ENCODE measurements around the gene TXNDC17.
"Not testable (repeated sequence)": the region's sequence is repeated elsewhere in the genome, so short reads cannot be mapped to it uniquely, and the experiment has no call there.

TXNDC17 gene

DNA sequence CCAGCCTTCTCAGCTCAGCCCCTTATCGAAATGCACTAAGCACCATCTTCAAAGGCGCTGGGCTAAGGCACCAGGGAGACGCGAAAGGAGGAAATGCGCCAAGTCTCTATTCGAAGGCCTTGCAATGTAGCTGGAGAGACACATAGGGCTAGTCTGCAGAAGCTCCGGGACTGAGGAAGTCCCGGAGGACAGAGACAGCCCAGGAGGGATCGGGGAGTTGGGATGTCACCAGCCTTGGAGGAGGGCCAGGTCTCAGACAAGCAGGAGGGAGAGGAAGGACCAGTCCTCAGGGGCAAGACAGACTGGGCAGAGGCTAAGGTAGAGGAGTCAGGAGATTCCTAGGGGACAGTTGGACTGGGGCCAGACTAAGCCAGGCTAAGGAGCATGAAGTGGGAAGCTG, 19.2 kb downstream of the TXNDC17 start:
- no peak for DNase-seq (ENCODE audit: low read depth in 2 of 2)

DNA sequence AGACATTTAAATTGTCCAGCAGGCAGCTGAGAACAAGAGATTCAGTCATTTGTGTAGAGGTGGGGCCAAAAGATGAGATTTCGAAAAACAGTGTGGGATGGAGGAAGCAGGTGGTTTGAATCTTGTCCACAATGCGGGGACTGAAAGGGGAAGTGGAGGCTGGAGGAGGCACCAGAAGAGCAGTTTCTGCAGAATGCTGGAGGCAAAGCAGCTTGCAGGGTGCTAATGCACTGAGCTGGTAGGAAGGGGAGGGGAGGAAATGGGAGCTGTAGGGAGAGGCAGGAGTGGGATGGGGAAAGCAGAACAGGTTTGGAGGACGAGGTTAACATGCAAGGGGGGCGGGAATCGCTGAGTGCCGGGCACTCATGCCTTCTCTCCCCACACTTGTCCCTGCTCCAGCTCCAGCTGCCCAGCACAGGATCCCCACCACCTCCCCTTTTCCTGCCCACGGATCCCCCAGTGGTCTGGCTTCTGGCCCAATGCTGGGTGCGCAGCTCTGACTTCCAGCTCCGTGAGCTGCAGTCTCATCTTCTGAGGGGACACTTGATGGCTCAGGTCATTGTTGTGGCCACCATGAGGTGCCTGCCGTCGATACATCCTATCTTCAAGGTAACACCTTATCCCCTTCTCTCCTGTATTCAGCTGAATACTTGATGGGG, 20.1 kb downstream of the TXNDC17 start:
- DNase-seq (ENCODE audit: low read depth in 2 of 2), result no peak

DNA sequence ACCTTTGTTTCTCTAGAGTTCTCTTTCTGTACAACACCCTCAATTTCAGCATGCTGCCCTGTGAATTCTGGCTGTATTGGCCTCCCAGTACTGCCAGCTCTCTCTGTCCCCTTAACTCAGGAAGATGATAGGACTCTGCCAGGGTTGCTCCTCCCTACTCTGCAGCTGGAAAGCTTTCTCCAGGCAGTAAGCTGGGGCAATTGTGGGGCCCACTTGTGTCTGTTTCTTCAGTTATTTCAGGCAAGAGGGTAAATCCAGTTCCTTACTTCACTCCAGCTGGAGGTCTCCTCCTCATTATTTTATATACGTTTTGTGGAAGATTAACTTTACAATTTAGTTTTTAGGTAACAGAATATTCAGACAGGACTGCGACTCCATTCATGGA, 20.6 kb downstream of the TXNDC17 start:
- DNase-seq (ENCODE audit: low read depth in 2 of 2), result no peak

DNA sequence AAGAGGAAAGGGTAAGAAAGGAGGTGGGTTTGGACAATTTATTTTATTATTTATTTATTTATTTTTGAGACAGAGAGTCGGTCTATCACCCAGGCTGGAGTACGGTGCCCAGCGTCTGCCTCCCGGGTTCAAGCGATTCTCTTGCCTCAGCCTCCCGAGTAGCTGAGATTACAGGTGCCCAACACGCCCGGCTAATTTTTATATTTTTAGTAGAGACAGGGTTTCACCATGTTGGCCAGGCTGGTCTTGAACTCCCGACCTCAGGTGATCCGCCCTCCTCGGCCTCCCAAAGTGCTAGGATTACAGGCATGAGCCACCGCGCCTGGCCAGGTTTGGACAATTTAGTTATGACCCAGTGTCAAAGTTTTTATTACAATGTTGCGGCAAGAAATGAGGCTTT, 22.3 kb downstream of the TXNDC17 start:
- DNase-seq (ENCODE audit: low read depth in 2 of 2), result not testable (repeated sequence)

DNA sequence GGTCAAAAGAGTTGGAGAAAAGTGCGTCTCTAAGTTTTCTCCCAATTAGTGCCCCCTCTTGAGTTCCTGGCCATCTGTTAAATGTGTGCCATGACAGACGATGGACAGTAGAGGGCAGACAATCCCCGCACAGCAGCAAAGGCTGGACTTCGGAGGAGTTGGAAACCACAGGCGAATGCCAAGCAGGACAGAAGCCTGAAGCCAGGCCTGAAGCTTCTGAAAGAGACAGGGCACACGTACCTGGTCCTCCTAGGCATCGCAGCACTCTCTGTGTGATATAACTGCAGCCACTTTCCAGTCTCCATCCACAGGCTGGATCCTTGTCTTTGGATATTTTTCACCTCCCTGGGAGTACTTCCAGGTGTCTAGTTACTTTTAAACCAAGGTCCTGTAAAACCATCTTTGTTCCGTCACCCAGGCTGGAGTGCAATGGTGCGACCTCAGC, 25.2 kb downstream of the TXNDC17 start:
- DNase-seq (ENCODE audit: low read depth in 2 of 2), result no peak

DNA sequence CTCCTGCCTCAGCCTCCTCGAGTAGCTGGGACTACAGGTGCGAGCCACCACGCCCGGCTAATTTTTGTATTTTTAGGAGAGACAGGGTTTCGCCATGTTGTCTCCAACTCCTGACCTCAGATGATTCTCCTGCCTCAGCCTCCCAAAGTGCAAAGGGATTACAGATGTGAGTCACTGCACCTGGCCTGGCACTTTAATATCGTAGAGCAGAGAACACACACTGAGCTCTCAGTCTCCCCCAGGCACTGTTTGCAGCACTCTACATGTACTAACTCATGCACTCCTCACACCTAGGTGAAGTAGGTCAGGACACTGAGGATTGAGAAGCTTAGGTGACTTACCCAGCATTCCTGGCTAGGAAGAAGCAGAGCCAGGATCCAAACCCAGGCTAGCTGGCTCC, 25.7 kb downstream of the TXNDC17 start:
- no peak for DNase-seq (ENCODE audit: low read depth in 2 of 2)

DNA sequence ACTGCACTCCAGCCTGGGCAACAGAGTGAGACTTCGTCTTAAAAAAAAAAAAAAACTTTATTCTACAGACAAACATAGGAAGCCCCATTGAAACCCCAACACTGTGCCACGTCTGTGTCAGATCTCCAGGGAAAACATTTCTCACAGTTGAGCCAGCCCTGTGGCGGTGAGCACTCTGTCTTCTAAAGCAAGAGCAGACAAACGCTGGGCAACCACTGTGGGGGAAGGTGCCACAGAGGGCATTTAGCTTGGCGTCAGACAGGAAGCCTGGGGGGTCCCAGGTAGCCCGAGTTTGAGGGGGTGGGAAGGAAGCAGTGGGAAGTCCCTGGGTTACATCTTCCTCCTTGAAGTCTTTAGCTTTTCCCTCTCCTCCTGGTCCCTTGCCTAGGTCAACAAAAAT, 26.7 kb downstream of the TXNDC17 start:
- DNase-seq (ENCODE audit: low read depth in 2 of 2), result no peak

DNA sequence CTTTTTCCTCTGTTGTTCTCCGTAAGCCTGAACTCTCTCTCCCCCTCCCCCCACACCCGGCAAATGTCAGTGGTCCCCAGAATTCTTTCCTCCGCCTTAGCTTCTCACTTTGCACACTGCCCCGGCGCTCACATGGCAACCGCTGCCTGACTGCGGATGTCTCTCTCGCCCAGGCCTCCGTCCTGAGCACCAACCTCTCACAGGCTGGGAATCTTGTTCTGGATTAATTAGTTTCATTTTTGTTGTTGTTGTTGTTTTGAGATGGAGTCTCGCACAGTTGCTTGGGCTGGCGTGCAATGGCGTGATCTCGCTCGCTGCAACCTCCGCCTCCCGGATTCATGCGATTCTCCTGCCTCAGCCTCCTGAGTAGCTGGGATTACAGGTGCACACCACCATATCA, 27.4 kb downstream of the TXNDC17 start:
- no peak for DNase-seq (ENCODE audit: low read depth in 2 of 2)

DNA sequence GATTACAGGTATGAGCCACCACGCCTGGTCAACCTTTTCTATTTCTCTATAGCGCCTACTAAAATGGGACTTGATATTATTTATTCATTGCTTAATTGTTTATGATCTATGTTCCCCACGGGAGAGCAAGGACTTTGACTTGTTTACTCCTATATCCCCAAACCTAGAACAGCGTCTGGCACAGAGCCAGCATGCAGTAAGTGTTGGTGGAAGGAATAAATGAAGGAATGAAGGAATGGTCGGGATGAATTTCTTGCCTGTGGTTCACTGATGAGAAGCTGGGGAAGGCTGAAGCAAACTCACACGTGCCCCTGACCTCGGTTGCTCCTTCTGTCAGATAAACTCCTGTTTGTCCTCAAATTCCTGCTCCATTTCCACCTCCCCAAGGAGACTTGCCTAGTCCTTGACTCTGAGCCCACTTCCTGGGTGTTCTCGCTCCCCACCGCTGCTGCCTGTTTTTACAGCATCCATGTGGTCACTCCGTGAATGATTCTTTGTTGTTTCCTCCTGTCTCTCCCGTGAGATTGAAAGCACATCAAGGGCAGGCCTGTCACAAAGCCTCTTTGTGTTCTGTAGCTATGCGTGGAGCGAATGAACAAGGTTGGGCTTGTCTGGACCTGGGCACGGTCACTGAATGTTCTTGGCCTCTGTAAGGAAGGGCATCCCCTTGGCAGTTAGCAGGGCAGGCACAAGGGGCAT, 28.0 kb downstream of the TXNDC17 start:
- no peak for DNase-seq (ENCODE audit: low read depth in 2 of 2)

DNA sequence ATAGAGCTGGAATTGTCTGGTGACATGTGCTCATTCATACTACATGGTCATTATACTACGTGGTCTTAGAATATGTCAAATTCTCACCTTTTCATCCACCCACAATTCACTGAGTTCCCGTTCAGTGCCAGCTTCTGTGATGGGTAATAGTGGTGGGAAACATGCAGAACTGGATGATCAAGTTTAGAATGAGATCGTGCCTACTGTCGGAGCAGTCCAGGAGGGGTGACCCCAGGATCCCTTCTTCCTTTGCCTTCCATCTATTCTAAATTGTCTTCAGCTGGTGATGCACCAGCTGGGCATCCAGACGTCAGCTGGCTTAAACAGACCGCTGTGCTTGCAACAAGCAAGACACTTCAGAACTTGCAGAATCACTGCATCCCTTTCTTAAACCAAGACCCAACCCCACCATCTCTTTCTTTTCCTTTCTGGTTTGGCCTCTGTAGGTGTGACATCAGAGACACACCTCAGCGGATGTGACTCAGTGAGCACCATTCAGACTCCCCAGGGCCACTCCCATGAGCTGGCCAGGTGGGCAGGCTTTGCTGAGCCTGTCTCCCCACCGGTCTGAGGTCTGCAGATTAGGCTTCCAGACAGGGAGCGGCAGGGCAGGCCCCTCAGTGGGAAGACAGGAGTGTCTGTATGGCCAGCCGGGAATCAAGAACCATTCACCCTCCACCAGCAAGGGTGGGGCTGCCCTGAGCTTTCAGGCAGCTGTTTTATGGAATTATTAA, 28.8 kb downstream of the TXNDC17 start:
- DNase-seq (ENCODE audit: low read depth in 2 of 2), result no peak

DNA sequence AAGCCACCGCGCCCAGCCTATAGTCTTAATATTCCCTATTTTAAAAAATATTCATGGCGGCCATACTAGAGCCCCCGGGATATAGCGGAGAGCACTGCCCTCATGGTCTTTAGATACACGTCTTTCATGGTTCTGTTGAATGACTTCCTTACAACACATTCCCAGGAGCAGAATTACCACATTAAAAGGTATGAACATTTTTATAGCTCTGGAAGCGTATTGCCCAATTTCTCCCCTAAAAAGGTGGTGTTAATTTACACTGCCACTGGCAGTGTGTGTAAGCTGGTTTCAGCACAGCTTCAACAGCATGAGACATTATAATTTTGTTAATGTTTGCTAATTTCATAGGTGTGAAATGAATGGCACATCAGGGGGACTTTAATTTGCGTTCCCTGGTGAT, 29.7 kb downstream of the TXNDC17 start:
- DNase-seq (ENCODE audit: low read depth in 2 of 2), result no peak

DNA sequence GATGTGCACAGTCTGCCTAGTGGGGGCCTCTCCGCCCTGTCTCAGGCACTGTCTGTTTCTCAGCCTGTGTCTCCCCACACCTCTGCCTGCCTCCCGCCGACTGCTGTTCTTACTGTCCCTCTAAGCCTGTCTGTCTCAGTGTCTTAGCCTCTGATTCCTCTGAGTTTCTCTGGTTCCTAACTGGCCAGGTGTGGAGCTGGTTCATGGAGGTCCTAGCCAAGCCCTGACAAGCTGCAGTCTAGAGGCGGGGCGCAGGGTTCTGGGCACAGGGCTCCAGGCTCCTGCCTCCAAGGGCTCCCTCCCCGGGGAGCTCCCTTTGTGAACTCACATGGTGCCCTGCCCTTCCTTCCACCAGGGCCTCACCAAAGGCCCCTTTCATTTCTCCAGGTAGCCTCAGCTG, 30.1 kb downstream of the TXNDC17 start:
- no peak for DNase-seq (ENCODE audit: low read depth in 2 of 2)

DNA sequence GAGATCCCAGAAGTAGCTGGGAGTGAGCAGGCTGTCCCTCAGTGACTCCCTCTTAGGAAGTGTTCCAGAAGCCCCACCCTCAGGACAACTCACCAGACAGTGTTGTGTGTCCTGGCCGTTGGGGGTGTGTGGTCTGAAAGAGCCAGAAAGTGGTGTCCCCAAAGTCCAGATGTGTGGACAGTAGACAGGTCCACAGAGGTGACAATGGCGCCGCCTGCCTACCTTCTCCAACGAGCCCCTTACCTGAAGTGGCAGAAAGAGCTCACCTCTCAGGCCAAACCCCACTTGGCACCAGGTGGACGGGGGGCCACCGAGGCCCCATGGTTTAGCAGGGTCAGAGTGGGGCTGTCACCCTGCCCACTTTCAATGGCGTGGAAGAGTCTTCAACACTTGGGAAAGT, 30.6 kb downstream of the TXNDC17 start:
- no peak for DNase-seq (ENCODE audit: low read depth in 2 of 2)

DNA sequence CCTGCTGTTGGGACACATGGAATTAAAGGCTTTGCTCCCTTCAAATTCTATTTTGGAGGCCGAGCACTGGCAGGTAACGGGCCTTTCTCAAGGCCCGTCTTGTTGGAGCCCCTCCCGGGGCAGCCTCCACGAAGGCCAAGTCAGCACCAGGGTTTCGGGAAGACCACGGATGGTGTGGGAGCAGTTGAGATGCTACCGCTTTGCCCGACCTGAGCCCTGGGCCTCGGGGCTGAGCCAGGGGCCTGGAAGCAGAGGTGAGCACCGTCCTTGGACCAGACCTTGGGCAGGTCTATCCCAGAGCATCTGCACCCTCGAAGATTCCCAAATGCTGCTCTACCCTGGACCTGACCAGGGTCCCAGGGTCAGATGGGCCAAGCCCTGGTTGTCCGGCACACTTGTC, 33.7 kb downstream of the TXNDC17 start:
- DNase-seq (ENCODE audit: low read depth in 2 of 2), result no peak

DNA sequence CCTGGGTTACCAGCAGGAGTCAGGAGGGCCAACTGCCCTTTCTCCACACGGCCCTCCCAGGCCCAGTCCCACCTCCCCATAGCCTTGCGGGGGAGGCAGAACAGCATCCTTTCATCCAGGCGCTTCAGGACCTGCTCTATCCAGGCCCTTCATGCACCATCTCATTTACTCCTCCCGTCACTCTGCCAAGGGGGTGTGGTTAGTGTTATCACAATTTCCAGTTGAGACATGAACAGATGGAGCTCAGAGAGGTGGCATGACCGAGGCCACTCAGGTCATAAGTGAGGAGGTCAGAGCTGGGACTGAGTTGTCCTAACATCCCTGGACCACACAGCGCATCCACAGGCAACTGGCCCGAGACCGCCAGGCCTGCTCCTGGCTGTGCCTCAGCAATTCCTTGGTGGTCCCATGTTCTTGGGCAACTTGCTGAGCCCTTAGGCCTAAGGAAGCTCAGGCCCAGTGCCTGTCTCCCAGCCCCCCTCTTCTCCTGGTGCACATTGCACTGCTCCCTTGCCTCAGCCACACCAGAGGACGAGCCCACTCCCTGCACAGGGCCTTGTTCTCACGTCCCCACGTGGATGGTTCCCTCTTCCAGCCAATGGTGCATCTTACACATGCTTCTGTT, 34.5 kb downstream of the TXNDC17 start:
- no peak for DNase-seq (ENCODE audit: low read depth in 2 of 2)

DNA sequence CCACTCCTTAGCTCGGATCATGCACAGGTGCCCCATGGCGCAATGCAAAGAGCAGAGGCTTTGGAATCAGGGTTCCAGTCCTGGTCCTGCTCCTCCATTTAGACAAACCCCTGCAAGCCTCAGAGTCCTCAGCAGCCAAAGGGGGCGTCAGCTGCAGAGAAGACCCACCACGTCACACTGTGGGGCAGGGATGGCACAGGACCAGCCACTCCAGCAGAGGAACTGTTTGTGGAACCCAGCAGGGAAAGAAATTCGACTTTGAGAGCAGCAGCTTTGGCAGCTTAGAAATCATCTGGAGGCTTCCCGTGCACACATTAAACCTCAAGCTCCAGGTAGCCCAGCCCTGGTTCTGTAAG, 35.9 kb downstream of the TXNDC17 start:
- DNase-seq (ENCODE audit: low read depth in 2 of 2), result no peak

DNA sequence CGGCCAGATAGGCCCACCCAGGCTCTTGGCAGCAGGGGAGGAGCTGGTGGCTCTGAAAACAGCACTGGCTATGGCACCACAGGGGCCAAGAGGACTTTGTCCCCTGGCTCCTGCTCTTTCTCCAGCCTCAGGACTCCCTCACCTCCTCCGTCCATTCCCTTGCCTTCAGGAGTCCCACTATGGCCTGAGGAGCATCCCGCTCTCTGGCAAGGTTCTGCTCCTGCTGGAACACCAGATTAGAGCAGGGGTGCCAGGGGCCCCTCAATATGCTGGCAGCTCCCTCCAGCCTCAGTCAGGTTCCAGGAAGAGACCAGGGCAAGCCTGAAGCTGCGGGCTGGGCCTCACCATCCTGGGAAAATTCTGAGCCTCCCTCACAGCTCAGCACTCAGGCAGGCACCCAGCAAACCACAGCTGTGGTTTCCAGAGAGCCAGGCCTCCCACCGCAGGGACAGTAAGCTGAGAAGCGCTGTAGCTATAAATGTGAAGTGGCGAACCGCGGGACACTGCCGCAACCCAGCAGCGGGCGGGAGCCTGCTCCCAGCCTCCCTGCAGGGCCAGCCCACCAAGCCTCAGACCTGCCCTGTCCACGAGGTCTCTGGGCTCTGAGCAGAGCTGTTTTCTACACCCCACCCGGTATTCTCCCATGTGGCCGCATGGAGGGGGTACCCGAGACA, 36.4 kb downstream of the TXNDC17 start:
- DNase-seq (ENCODE audit: low read depth in 2 of 2), result no peak

DNA sequence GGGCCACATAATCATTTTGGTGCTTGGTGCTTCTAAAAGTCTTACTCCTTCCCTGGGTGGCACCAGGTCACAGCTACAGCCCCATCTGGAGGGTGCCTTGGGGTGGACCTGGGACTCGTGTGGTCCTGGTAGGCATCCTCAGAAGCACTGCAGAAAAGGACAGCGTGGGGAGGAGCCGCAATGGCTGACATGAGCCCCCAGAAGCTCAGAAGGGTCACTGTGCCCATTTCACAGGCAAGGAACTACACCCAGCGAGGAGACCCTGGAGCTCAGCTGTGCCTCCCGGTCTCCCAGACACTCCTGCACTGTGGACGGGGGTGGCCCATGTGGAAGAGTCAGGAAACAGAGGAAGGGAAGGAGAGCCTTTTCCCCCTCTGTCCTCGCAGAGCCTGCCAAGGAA, 37.1 kb downstream of the TXNDC17 start:
- no peak for DNase-seq (ENCODE audit: low read depth in 2 of 2)

DNA sequence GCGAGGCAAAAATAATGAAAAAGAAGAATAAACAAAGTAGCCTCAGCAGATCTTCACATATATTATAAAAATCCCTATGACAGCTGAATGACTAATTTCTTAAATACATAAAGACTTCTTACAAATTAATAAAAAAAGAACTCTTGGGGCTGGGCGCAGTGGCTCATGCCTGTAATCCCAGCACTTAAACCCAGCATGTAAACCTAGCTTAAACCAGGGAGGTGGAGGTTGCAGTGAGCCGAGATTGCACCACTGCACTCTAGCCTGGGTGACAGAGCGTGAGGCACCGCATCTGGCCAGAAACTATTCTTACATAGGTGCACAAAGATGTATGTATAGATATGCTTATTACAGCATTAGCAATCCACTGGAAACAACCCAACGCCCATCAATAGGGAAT, 38.4 kb downstream of the TXNDC17 start:
- DNase-seq (ENCODE audit: low read depth in 2 of 2), result no peak

DNA sequence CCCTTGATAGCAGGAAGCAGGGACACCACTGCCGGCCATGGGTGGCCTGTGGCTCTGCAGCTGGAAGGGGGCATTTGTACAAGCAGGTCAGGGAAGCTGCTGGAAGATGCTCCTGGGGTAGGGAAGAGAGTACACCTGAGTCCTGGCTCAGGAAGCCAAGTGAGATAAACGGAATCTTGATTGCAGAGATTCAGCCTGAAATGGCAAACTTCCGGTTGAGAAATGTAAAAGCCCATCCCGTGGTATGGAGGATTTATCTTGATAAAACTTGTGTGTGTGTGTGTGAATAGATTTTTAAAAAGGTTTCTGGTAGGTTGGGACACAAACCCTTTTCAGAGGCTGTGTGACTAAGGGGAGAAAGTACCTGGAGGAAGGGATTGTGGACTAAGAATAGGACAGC, 40.3 kb downstream of the TXNDC17 start:
- DNase-seq (ENCODE audit: low read depth in 2 of 2), result no peak

DNA sequence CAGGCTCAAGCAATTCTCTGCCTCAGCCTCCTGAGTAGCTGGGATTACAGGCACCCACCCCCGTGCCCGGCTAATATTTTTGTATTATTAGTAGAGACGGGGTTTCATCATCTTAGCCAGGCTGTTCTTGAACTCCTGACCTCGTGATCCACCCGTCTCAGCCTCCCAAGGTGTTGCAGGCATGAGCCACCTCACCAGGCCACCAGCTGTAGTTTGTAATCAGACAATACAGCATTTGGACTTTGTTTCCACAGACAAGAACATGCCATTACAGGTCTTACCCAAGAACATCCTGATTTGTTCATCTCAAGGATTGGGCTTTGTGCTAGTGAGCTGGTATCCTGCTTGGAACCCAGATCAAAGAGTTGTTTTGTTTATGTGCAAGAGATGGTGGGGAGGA, 40.8 kb downstream of the TXNDC17 start:
- DNase-seq (ENCODE audit: low read depth in 2 of 2), result no peak

DNA sequence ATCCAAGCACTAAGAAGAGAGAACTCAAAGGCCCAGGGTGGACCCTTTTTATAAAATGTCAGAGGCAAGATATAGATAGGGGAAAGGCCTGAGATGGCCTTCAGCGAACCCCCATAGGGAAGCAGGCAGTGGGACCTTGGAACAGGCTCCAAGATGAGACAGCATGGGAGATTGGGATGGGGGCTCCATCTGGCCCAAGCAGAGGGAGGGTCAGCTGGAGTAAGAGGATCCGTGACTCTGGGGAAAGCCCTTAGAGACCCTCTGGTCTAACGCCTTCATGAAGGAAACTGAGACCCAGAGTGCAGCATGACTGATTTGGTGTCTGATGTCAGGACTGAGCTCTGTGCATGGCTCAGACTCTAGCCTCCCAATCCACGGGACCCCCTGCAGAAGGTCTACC, 41.5 kb downstream of the TXNDC17 start:
- DNase-seq (ENCODE audit: low read depth in 2 of 2), result no peak
